Activated naive CD8-positive, alpha-beta T cell treated with anti-CD3 and anti-CD28 coated beads, Interleukin-2, amount 10 ng/mL, durations not matched to agents 7 days and 5 days (primary cell): ENCODE data around the gene FANCI. TPM values are rescaled to one million over a fixed set of nuclear protein-coding genes. Genes with fewer than 3 reads are reported as not detected.

Experiments used
- ATAC-seq: fragments of 150-1000 bp; cut with Tn5 transposase; one replicate; pipeline ENCODE4 v1.10.0; 2021; ENCODE audit warnings: low read depth, moderate library complexity
- POLR2A ChIA-PET: fragments of 350-600 bp; sonication (Branson Sonifier 250); formaldehyde crosslinking; loops from one replicate; lab custom pipeline; 2021; ENCODE audit warnings: antibody characterized with exemption; lab: Charles Lee
- DNase-seq: peaks from one replicate; pipeline ENCODE4 v3.0.0; 2021
- H3K27ac Mint-ChIP-seq: one replicate; pipeline ENCODE4 v1.8.0; 2022; ENCODE audit warnings: mild to moderate bottlenecking, mixed read lengths
- H3K27me3 Mint-ChIP-seq: one replicate; pipeline ENCODE4 v1.8.0; 2022; ENCODE audit warnings: mild to moderate bottlenecking, moderate library complexity, mixed read lengths
- H3K36me3 Mint-ChIP-seq: one replicate; pipeline ENCODE4 v1.8.0; 2021; ENCODE audit warnings: mild to moderate bottlenecking, mixed read lengths
- H3K4me1 Mint-ChIP-seq: one replicate; pipeline ENCODE4 v1.8.0; 2021; ENCODE audit warnings: mixed read lengths
- H3K4me3 Mint-ChIP-seq: one replicate; pipeline ENCODE4 v1.8.0; 2022; ENCODE audit warnings: mild to moderate bottlenecking, moderate library complexity, mixed read lengths
- H3K9me3 Mint-ChIP-seq: one replicate; pipeline ENCODE4 v1.8.0; 2021; ENCODE audit warnings: mixed read lengths
- total RNA-seq, 2 experiments: library from RNA; stranded (reverse); gene quantifications; one replicate each; pipeline ENCODE4 v1.2.3, GENCODE V29; 2021

The FANCI gene
- total RNA-seq, 2 experiments from 2014 or later: 155 to 161 TPM

DNA sequence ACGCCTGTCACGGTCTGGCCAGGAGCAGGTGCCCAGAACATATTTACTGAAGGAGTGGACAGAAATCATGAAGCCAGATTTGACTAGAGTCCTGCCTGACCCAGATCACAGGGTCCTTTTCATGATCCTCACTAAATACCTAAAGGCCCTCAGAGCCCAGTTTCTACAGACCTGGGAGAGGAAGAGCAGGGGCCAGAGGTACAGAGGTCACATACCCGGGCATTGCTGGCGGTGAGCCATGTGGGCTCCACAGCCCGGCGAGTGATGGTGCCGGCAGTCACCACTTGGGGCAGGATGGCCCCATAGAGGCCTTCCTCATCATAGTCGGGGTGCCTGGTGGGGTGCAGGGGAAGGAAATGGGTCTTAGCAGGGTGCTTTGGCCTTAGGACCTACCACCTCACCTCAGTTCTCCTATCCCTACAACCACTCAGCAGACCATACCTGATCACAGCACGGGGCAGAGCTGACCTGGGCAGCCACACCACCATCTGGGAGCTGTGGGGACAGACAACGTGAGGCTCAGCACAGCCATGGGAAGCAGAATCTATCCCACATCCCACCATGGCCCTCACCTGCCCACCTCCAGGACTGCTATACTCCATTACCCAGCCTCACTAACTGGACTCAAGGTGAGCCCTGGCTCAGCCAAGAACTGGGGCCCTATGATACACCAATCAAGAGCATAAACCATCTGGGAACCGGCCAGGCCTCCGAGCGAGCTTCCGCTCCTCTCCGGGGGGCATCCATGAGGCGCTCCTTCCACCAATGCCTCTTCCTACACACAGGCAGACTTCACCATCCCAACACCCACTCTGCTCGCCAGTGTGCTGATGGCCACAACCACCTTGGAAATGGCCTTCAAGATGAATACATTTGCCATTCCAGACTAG is 78.0 kb downstream of the FANCI start:
- DNase-seq: no peak
- Mint-ChIP-seq H3K27me3 (no peaks in the 10 kb centered on the region), H3K4me1 (peaks cover 6% of the 10 kb centered on the region), H3K4me3 (no peak overlapping the region), H3K9me3 (no peaks in the 10 kb centered on the region), H3K27ac (no peak overlapping the region), H3K36me3 (peaks cover 43% of the 10 kb centered on the region)
- ATAC-seq: peak; percentile 29
- POLR2A ChIA-PET: no interaction called here

DNA sequence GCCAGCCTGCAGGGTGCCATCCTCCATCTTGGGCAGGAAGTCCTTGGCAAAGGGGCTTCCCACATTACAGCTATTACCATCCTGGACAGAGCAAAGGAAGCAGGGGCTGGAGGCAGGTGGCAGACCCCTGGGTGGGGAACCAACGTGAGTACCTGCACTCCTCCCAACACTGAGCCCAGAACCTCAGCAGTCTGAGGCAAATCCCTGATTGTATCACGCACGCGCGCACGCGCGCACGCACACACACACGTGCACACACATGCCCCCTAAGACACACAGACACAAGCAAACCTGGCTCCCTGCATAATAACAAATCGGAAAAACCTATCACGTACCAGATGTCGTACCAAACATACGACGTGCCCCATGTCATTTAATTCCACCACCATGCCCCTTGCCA is 79.0 kb downstream of the FANCI start:
- no peak for ATAC-seq
- peaks cover 7% of the 10 kb centered on the region for H3K4me1 Mint-ChIP-seq
- peaks cover 46% of the 10 kb centered on the region for H3K36me3 Mint-ChIP-seq
- POLR2A ChIA-PET: interaction anchor here (1.5 kb wide), 1 partner anchor 12 kb away, joined by 3 read pairs; the partner anchor contains the start of gene POLG
- DNase-seq: no peak
- H3K27me3 Mint-ChIP-seq: no peaks in the 10 kb centered on the region
- no peak overlapping the region for H3K4me3 Mint-ChIP-seq
- H3K9me3 Mint-ChIP-seq: no peaks in the 10 kb centered on the region
- no peak overlapping the region for H3K27ac Mint-ChIP-seq

DNA sequence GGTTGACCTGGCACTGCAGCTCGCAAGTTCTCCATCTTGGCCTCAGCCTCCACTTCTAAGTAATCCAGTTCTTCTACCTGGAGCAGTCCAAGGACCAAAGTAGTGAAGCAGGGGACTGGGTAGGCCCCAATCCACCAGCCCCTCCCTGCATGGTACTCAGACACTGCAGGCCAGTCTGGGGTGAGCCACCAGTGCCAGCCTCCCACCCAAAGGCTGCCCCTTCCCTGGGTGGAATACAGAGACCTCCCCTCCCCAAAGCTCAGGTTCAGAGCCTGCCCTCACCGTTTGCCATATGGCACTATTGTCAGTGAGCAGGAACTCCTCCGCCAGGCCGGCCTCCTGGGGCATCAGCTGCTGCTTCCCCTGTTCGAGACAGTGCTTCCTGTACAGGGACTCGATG is 80.0 kb downstream of the FANCI start:
- Mint-ChIP-seq H3K4me1 (peaks cover 9% of the 10 kb centered on the region), H3K27ac (no peak overlapping the region), H3K9me3 (no peaks in the 10 kb centered on the region), H3K36me3 (peaks cover 48% of the 10 kb centered on the region), H3K4me3 (no peak overlapping the region), H3K27me3 (no peaks in the 10 kb centered on the region)
- ATAC-seq: no peak
- POLR2A ChIA-PET: interaction anchor here (0.9 to 1.5 kb wide), 2 partner anchors 11 to 12 kb away, joined by 3 read pairs; partner anchors contain the start of gene POLG
- no peak for DNase-seq

DNA sequence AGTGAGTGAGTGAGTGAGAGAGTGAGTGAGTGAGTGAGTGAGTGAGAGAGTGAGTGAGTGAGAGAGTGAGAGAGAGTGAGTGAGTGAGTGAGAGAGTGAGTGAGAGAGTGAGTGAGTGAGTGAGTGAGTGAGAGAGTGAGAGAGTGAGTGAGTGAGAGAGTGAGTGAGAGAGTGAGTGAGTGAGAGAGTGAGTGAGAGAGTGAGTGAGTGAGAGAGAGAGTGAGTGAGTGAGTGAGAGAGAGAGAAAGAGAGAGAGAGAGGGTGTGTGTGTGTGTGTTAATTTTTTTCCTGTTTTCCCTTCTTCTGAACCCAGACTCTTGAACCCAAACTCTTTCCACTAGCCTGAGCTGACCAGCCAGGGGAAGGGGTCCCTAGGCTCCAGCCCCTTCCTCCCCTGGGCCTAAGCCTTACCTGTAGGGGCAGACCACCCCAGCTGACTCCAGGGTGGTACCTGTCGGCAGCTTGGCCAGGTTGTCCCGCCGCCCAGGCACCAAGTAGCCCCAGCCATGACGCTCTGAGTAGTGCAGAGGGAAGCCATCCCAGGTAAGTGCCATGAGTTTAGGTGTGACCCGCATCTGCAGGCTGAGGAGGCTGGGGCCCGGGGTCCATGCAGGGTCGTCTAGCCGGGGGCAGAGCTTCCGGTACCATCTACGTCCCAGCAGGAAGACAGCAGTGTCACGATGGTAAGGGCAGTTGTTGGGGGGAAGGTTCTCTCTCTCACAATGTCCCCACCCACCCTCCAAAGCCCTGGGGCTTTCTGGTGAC is 81.4 kb downstream of the FANCI start:
- Mint-ChIP-seq H3K27ac (no peak overlapping the region), H3K4me3 (no peak overlapping the region), H3K27me3 (no peaks in the 10 kb centered on the region), H3K4me1 (peaks cover 19% of the 10 kb centered on the region), H3K9me3 (no peaks in the 10 kb centered on the region), H3K36me3 (peaks cover 51% of the 10 kb centered on the region)
- POLR2A ChIA-PET: no interaction called here
- DNase-seq (no peak), ATAC-seq (no peak)

DNA sequence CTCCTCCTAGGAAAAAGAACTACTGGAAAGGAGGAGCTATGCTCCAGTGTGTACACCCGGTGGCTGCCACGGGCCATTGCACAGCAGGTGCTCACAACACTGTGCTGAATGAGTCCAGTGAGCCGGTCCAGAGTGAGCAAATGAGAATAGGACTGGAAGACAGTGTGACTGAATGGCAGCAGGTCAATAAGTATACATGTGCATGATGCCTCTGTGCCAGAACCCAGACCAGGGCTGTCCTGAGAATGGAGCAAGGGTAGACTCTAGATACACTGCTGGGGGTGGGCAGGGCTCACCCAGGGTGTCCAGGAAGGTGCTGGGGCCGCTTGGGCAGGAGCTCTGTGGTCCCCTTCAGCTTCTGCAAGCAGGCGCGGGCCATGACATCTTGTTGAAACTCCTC is 82.5 kb downstream of the FANCI start:
- Mint-ChIP-seq H3K4me1 (peaks cover 28% of the 10 kb centered on the region), H3K27ac (peak overlapping the region; percentile 56), H3K4me3 (no peak overlapping the region), H3K36me3 (peaks cover 57% of the 10 kb centered on the region), H3K27me3 (no peaks in the 10 kb centered on the region), H3K9me3 (no peaks in the 10 kb centered on the region)
- no peak for ATAC-seq
- DNase-seq: no peak
- POLR2A ChIA-PET: no interaction called here

- H3K4me1 Mint-ChIP-seq: peaks cover 35% of the 10 kb centered on the region
- peaks cover 61% of the 10 kb centered on the region for H3K36me3 Mint-ChIP-seq
- DNase-seq (no peak), ATAC-seq (no peak)
- H3K27ac Mint-ChIP-seq: peak overlapping the region; percentile 64
- H3K4me3 Mint-ChIP-seq: no peak overlapping the region
- POLR2A ChIA-PET: no interaction called here
- no peaks in the 10 kb centered on the region for H3K27me3 Mint-ChIP-seq
- H3K9me3 Mint-ChIP-seq: no peaks in the 10 kb centered on the region
Observed at GRCh38 chr15:89327113-89327512, 83.3 kb downstream of the FANCI start.

GRCh38 chr15:89328398-89329254 is 84.8 kb downstream of the FANCI start:
- ATAC-seq: no peak
- Mint-ChIP-seq H3K4me1 (peaks cover 41% of the 10 kb centered on the region), H3K36me3 (peaks cover 57% of the 10 kb centered on the region), H3K27ac (peak overlapping the region; percentile 91), H3K4me3 (peak overlapping the region; percentile 80), H3K27me3 (no peaks in the 10 kb centered on the region), H3K9me3 (no peaks in the 10 kb centered on the region)
- POLR2A ChIA-PET: interaction anchor here (0.9 to 2.2 kb wide), 5 partner anchors 9 to 247 kb away, joined by 3 to 16 read pairs (median 4); no protein-coding TSS in a partner anchor
- no peak for DNase-seq

GRCh38 chr15:89329329-89330084 is 85.7 kb downstream of the FANCI start:
- H3K27me3 Mint-ChIP-seq: no peaks in the 10 kb centered on the region
- H3K27ac Mint-ChIP-seq: peak overlapping the region; percentile 91
- no peaks in the 10 kb centered on the region for H3K9me3 Mint-ChIP-seq
- peaks cover 41% of the 10 kb centered on the region for H3K4me1 Mint-ChIP-seq
- ATAC-seq: peak; percentile 55
- POLR2A ChIA-PET: interaction anchor here (0.5 to 2.2 kb wide), 8 partner anchors 8 to 270 kb away, joined by 3 to 16 read pairs (median 4); partner anchors contain the start of gene FANCI
- H3K36me3 Mint-ChIP-seq: peaks cover 53% of the 10 kb centered on the region
- H3K4me3 Mint-ChIP-seq: peak overlapping the region; percentile 80
- DNase-seq: peak; percentile 49

DNA sequence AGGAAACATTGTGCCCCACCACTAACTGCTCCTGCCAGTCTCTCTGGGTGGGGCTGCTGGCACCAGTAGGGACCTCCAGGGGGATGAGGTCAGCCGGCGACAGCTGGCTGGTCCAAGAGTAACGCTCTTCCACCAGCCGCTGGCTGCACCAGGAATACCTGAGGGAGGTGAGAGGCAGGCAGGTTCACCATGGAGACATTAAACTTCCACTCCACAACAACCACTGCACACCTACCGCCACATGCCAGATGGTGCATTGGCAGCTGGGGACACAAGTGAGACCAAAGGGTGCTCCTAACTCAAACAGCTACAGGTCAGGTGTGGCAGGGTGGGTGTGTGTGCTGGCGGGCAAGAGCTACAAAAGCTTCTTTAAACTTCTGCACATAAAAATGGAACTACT is 86.3 kb downstream of the FANCI start:
- Mint-ChIP-seq H3K36me3 (peaks cover 52% of the 10 kb centered on the region), H3K4me1 (peaks cover 45% of the 10 kb centered on the region), H3K9me3 (no peaks in the 10 kb centered on the region), H3K27me3 (peaks cover 4% of the 10 kb centered on the region), H3K4me3 (peak overlapping the region; percentile 80), H3K27ac (peak overlapping the region; percentile 91)
- ATAC-seq: no peak
- no peak for DNase-seq
- POLR2A ChIA-PET: interaction anchor here (1.0 to 2.2 kb wide), 4 partner anchors 11 to 85 kb away, joined by 3 to 16 read pairs (median 9); partner anchors contain the start of gene FANCI

DNA sequence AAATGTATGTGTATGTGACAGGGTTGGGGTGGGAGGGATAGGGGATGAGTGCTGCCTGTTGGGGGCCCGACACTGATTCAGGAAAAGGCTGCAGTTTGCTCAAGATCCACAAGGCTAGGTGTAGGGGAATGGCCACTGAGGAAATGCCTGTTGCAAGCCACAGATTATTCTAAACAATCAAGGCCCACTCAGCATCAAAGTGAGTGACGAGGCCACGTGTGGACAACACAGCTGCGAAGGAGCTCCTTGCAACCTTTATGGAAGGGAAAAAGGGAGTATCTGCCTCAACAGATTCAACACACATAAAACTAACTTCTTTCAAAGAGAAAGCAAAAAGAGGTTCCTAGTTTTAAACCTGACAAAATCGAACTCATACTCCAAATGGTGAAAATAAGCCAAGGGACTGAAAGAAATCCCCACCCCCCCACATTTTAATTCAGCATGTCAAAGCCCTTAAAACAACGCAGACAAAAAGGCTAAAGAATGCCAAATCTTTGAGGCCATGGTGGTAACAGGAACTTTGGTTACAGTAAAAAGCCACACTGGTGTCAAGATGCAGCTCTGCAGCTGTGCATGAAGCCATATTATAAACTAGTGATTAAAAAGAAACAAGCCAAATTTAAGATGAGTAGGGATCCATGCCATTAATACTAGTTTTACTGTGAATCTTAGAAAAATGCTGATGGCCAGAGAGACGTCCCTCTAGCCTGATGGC is 87.3 kb downstream of the FANCI start:
- Mint-ChIP-seq H3K27ac (peak overlapping the region; percentile 91), H3K27me3 (peaks cover 5% of the 10 kb centered on the region), H3K9me3 (no peaks in the 10 kb centered on the region), H3K4me1 (peaks cover 52% of the 10 kb centered on the region), H3K4me3 (peak overlapping the region; percentile 80), H3K36me3 (peaks cover 49% of the 10 kb centered on the region)
- ATAC-seq (no peak), DNase-seq (no peak)
- POLR2A ChIA-PET: interaction anchor here (1.1 to 1.8 kb wide), 2 partner anchors 18 to 86 kb away, joined by 3 to 10 read pairs; partner anchors contain the start of gene FANCI

DNA sequence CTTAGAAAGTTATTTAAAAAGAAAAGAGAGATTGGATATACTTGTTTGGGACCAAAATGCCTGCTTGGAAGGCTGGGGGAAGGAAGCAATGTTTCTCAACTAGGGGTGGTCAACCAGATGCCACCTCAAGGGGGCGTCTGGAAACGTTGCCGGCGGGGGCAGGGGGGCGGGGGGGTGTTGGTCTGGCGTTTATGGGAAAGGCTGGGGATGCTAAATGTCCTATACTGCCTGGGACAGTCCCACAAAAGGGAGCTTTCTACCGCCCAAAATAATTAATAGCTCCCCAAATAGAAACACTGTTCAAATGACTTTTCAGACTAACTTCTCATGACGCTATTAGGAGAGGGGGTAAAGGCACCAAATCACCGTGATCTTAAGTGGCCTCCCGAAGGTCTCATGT is 88.7 kb downstream of the FANCI start:
- peak overlapping the region; percentile 80 for H3K4me3 Mint-ChIP-seq
- POLR2A ChIA-PET: interaction anchor here (0.5 to 1.6 kb wide), 3 partner anchors 19 to 123 kb away, joined by 3 to 10 read pairs (median 4); partner anchors contain the start of gene FANCI
- peaks cover 5% of the 10 kb centered on the region for H3K27me3 Mint-ChIP-seq
- peaks cover 55% of the 10 kb centered on the region for H3K4me1 Mint-ChIP-seq
- H3K27ac Mint-ChIP-seq: peak overlapping the region; percentile 45
- ATAC-seq: no peak
- DNase-seq: no peak
- peaks cover 39% of the 10 kb centered on the region for H3K36me3 Mint-ChIP-seq
- H3K9me3 Mint-ChIP-seq: no peaks in the 10 kb centered on the region
